Ishikawa (cell line): ENCODE measurements around the gene SETX.

ENCODE experiments used
- CREB1 ChIP-seq: IDR thresholded peaks from 2 replicates; pipeline ENCODE4 v1.6.1; 2012; ENCODE audit warnings: low read depth
- NFIC ChIP-seq: IDR thresholded peaks from 2 replicates; pipeline ENCODE4 v1.6.1; 2012
- REST ChIP-seq: IDR thresholded peaks from 2 replicates; pipeline ENCODE4 v1.6.1; 2012; ENCODE audit warnings: low read depth, mild to moderate bottlenecking
- TAF1 ChIP-seq: IDR thresholded peaks from 2 replicates; pipeline ENCODE4 v1.6.1; 2012; ENCODE audit warnings: low read depth, mild to moderate bottlenecking
- YY1 ChIP-seq: IDR thresholded peaks from 2 replicates; pipeline ENCODE4 v1.6.1; 2012; ENCODE audit warnings: low read depth
- ZBTB7A ChIP-seq: IDR thresholded peaks from 2 replicates; pipeline ENCODE4 v1.6.1; 2012; ENCODE audit warnings: low read depth

- TF ChIP-seq CREB1 (no peak), ZBTB7A (no peak), REST (no peak), NFIC (no peak), YY1 (no peak), TAF1 (no peak)
These were observed 28.7 kb upstream of the SETX start for GRCh38 chr9:132383462-132383883.
